Measurements from ENCODE around the gene DYNC2LI1. TPM values are rescaled to one million over a fixed set of nuclear protein-coding genes. Genes with fewer than 3 reads are reported as not detected.
A peak's percentile ranks its signal among the peaks of the same experiment; 100 is the strongest.

Gene DYNC2LI1
- total RNA-seq, 1 donor from 2014 or later: 29.7 TPM

DNA sequence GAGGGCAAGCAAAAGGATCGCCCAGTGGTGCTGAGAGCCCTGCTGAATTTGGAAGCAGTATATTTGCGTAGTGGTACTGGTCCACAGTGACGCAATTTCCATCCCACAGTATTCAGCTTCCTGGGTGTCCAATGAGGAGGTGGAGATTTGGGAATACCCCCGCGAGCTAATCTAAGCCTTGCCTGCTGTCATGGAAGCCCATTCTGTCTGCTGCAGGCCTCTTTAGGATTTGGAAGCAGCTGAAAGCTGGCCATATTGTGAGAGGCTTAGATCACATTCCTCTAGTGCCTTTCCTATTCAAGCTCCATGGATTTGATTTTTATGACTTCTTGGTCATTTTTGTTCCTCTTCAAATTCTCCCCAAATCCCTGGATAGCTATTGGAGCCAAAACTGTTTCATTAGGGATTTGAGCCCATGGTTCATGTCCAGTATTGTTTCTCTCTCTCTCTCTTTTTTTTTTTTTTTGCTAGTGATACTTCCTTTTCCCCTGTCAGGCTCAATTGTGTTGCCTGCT lies 22.3 kb upstream of the DYNC2LI1 start:
- intact Hi-C loops (cut with DNase I): no loop called here
- Histone ChIP-seq H3K27me3 (no peaks in the 10 kb centered on the region), H3K36me3 (no peaks in the 10 kb centered on the region), H3K4me3 (no peak overlapping the region), H3K4me1 (no peaks in the 10 kb centered on the region), H3K9me3 (no peaks in the 10 kb centered on the region), H3K27ac (no peak overlapping the region)
- no peak for TF ChIP-seq POLR2AphosphoS5 (IDR thresholded peaks at IDR 0.05; ENCODE audit: insufficient read depth in 1 of 2, low read depth in 1 of 2)
- no peak for TF ChIP-seq POLR2A (IDR thresholded peaks at IDR 0.05)
- TF ChIP-seq, protein P1, sequence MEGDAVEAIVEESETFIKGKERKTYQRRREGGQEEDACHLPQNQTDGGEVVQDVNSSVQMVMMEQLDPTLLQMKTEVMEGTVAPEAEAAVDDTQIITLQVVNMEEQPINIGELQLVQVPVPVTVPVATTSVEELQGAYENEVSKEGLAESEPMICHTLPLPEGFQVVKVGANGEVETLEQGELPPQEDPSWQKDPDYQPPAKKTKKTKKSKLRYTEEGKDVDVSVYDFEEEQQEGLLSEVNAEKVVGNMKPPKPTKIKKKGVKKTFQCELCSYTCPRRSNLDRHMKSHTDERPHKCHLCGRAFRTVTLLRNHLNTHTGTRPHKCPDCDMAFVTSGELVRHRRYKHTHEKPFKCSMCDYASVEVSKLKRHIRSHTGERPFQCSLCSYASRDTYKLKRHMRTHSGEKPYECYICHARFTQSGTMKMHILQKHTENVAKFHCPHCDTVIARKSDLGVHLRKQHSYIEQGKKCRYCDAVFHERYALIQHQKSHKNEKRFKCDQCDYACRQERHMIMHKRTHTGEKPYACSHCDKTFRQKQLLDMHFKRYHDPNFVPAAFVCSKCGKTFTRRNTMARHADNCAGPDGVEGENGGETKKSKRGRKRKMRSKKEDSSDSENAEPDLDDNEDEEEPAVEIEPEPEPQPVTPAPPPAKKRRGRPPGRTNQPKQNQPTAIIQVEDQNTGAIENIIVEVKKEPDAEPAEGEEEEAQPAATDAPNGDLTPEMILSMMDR (IDR thresholded peaks at IDR 0.05): no peak
- DNase-seq (ENCODE audit: extremely low spot score in 2 of 2): no peak

DNA sequence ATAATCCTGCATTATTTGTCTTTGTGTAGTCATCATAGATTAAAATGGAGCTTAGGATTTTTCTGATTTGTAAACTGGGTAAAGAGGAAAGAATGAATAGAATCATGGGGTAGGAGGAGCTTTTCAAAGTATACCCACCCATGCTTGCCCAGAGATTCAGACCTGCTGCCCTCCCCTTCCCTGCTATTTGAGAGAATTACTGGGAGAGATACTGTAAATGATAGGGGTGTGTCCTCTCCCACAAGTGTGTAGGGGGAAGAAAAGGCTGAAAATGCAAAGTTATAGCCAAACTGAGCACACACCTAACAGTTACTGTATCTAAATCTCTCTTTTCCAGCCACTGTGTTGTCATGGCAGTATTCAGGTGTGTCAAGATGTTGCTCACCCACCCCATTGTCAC lies 21.5 kb upstream of the DYNC2LI1 start:
- Histone ChIP-seq H3K9me3 (no peaks in the 10 kb centered on the region), H3K27ac (no peak overlapping the region), H3K27me3 (no peaks in the 10 kb centered on the region), H3K4me1 (no peaks in the 10 kb centered on the region), H3K4me3 (no peak overlapping the region), H3K36me3 (no peaks in the 10 kb centered on the region)
- no peak for DNase-seq (ENCODE audit: extremely low spot score in 2 of 2)
- TF ChIP-seq, protein P1 (IDR thresholded peaks at IDR 0.05): no peak
- TF ChIP-seq POLR2A (IDR thresholded peaks at IDR 0.05) (no peak), POLR2AphosphoS5 (IDR thresholded peaks at IDR 0.05; ENCODE audit: insufficient read depth in 1 of 2, low read depth in 1 of 2) (no peak)
- intact Hi-C loops (cut with DNase I): no loop called here

DNA sequence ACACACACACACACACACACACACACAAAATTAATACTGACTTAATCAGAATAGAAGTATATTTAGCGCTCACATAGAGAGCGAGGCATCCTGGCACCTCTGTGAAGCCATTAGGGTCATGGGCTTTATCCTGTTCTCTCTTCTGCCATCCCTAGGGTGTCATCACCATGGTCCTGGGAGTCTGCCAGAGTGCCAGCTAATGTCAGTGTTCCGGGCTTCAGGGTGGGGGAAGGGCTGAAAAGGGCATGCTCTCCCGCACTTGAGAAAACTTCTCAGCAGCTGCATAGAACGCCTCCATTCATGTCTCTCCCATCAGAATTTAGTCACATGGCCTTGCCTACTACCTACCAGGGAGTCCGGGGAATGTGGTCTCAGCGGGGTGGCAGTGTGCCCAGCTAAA lies 19.7 kb upstream of the DYNC2LI1 start:
- Histone ChIP-seq H3K27me3 (no peaks in the 10 kb centered on the region), H3K36me3 (no peaks in the 10 kb centered on the region), H3K4me3 (no peak overlapping the region), H3K9me3 (no peaks in the 10 kb centered on the region), H3K4me1 (peaks cover 13% of the 10 kb centered on the region), H3K27ac (no peak overlapping the region)
- DNase-seq (ENCODE audit: extremely low spot score in 2 of 2): no peak
- TF ChIP-seq, protein P1 (IDR thresholded peaks at IDR 0.05): no peak
- TF ChIP-seq POLR2A (IDR thresholded peaks at IDR 0.05): no peak
- TF ChIP-seq POLR2AphosphoS5 (IDR thresholded peaks at IDR 0.05; ENCODE audit: insufficient read depth in 1 of 2, low read depth in 1 of 2): no peak
- intact Hi-C loops (cut with DNase I): no loop called here

DNA sequence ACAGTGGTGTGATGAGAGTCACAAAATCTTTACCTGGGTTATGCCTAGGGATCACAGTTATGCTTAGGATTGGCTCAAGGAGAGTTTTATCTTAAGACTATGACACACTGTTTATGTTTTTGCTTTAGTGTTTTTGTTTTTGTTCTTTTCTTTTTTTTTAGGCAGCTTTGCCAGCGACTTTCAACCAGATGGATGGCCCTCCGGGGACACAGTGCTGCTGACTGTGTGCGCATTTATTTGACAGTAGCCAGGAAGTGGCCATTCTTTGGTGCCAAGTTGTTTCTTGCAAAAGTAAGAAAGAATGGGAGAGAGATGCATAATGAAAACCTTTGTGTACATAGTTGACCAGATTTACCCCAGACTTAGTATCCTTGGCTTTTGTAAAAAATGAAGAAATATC lies 15.1 kb upstream of the DYNC2LI1 start:
- Histone ChIP-seq H3K4me1 (peaks cover 19% of the 10 kb centered on the region), H3K36me3 (no peaks in the 10 kb centered on the region), H3K4me3 (no peak overlapping the region), H3K27ac (peak overlapping the region; percentile 72), H3K9me3 (no peaks in the 10 kb centered on the region), H3K27me3 (no peaks in the 10 kb centered on the region)
- intact Hi-C loops (cut with DNase I): no loop called here
- no peak for DNase-seq (ENCODE audit: extremely low spot score in 2 of 2)
- TF ChIP-seq, protein P1 (IDR thresholded peaks at IDR 0.05): no peak
- TF ChIP-seq POLR2AphosphoS5 (IDR thresholded peaks at IDR 0.05; ENCODE audit: insufficient read depth in 1 of 2, low read depth in 1 of 2): no peak
- TF ChIP-seq POLR2A (IDR thresholded peaks at IDR 0.05): no peak

DNA sequence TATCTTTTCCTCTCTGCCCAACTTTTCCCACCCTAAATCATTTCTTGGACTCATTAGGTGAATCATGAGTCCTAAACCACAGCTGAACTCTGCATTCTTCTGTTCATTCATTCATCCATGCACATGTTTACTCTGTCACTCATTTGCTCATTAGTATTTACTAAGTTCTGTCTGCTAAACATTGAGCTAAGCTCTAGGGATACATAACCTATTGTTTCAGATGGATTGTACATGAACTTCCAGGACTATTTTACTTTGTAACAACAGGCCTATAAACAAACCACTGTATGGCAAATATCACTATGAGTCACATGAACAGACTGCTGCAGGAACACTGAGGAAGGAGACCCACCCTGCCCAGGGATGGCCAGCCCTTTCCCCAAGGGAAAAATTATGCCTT lies 14.6 kb upstream of the DYNC2LI1 start:
- no peaks in the 10 kb centered on the region for H3K9me3 ChIP-seq
- peaks cover 19% of the 10 kb centered on the region for H3K4me1 ChIP-seq
- peak overlapping the region; percentile 72 for H3K27ac ChIP-seq
- DNase-seq (ENCODE audit: extremely low spot score in 2 of 2): no peak
- no peak overlapping the region for H3K4me3 ChIP-seq
- no peaks in the 10 kb centered on the region for H3K36me3 ChIP-seq
- H3K27me3 ChIP-seq: no peaks in the 10 kb centered on the region
- intact Hi-C loops (cut with DNase I): no loop called here
- TF ChIP-seq, protein P1 (IDR thresholded peaks at IDR 0.05): no peak
- peak in 1 of 2 donors; percentile 33 for TF ChIP-seq POLR2AphosphoS5 (IDR thresholded peaks at IDR 0.05; ENCODE audit: insufficient read depth in 1 of 2, low read depth in 1 of 2)
